NB4 (cell line): ENCODE results near the gene CXXC1.

Source experiments
- POLR2A ChIP-seq: IDR thresholded peaks from 2 replicates; pipeline ENCODE4 v1.6.1; 2011; ENCODE audit warnings: mild to moderate bottlenecking; ENCODE audit not compliant: insufficient read length; ENCODE audit errors: extremely low read depth
- TF ChIP-seq, protein P1 (sequence below): IDR thresholded peaks from one replicate; pipeline ENCODE4 v1.5.1; 2012; ENCODE audit warnings: low read depth, low read length

DNA sequence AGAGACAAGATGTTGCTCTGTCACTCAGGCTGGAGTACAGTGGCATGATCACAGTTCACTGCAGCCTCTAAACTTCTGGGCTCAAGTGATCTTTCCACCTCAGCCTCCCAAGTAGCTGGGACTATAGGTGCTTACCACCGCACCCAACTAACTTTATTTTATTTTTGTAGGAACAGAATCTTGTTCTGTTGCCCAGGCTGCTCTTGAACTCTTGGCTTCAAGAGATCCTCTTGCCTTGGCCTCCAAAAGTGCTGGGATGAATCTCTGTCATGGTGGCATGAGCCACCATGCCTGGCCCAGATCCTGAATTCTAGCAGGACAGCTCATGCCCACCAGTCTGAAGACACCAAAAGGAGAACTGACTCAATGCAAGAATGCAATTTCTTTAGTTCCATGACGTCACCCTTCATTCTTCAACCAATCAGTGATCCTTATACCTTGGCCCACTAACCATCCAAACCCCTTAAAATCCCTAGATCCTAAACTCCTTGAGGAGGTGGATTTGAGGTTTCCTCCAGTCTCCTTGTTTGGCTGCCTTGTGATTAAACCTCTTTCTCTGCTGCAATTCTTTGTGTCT is 25.6 kb upstream of the CXXC1 start:
- TF ChIP-seq POLR2A, result no peak
- TF ChIP-seq, protein P1, sequence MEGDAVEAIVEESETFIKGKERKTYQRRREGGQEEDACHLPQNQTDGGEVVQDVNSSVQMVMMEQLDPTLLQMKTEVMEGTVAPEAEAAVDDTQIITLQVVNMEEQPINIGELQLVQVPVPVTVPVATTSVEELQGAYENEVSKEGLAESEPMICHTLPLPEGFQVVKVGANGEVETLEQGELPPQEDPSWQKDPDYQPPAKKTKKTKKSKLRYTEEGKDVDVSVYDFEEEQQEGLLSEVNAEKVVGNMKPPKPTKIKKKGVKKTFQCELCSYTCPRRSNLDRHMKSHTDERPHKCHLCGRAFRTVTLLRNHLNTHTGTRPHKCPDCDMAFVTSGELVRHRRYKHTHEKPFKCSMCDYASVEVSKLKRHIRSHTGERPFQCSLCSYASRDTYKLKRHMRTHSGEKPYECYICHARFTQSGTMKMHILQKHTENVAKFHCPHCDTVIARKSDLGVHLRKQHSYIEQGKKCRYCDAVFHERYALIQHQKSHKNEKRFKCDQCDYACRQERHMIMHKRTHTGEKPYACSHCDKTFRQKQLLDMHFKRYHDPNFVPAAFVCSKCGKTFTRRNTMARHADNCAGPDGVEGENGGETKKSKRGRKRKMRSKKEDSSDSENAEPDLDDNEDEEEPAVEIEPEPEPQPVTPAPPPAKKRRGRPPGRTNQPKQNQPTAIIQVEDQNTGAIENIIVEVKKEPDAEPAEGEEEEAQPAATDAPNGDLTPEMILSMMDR, result no peak
